Vagina (tissue), 2 donors: ENCODE measurements around the gene EYS.

Source experiments
- POLR2A ChIP-seq, 2 donors: fragments of 450-650 bp; IDR thresholded peaks; one replicate each; pipeline ENCODE4 v1.6.1; 2017; ENCODE audit warnings: antibody characterized with exemption in 2 of 2, mild to moderate bottlenecking in 2 of 2, moderate library complexity in 2 of 2
- TF ChIP-seq, protein P1 (sequence below), 3 experiments: fragments of 450-650 bp in 2 of 3; fragments of 200-600 bp in 1 of 3; sonication (generic) in 1 of 3; IDR thresholded peaks; one replicate each; pipeline ENCODE4 v1.5.1; 2017 to 2019; ENCODE audit warnings: antibody characterized with exemption in 3 of 3, mild to moderate bottlenecking in 2 of 3, moderate library complexity in 2 of 3

DNA sequence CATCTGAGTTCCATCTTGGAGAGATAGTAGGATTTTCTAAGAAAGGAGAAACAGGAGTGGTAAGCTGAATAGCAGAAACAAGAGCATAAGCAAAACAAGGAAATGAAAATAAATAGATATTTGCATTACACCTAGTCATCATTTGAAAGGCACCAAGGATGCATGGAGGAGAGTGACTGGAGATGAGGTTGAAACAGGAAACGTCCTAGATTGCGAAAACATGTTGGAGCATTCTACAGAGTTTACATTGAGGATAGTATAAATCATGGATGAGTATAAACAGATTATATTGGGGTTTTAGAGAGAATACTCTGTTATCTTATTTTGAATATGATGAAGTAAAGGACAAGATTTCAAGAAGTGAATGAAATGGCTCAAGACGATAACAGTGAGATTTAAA, 507.3 kb downstream of the EYS start:
- no peak for TF ChIP-seq POLR2A (IDR thresholded peaks at IDR 0.05)
- TF ChIP-seq, protein P1, sequence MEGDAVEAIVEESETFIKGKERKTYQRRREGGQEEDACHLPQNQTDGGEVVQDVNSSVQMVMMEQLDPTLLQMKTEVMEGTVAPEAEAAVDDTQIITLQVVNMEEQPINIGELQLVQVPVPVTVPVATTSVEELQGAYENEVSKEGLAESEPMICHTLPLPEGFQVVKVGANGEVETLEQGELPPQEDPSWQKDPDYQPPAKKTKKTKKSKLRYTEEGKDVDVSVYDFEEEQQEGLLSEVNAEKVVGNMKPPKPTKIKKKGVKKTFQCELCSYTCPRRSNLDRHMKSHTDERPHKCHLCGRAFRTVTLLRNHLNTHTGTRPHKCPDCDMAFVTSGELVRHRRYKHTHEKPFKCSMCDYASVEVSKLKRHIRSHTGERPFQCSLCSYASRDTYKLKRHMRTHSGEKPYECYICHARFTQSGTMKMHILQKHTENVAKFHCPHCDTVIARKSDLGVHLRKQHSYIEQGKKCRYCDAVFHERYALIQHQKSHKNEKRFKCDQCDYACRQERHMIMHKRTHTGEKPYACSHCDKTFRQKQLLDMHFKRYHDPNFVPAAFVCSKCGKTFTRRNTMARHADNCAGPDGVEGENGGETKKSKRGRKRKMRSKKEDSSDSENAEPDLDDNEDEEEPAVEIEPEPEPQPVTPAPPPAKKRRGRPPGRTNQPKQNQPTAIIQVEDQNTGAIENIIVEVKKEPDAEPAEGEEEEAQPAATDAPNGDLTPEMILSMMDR (IDR thresholded peaks at IDR 0.05) = no peak
